HEK293 (cell line): ENCODE results near the gene PDZD8.

Experiments used
- CTCF ChIA-PET: fragments of 350-600 bp; formaldehyde crosslinking; extraction: SDS; loops from one replicate; lab custom pipeline; 2021; ENCODE audit warnings: antibody characterized with exemption; lab: Yijun Ruan, JAX
- POLR2A ChIA-PET: fragments of 300-600 bp; formaldehyde crosslinking; extraction: SDS; loops from one replicate; lab custom pipeline; 2020; ENCODE audit warnings: antibody characterized with exemption, inconsistent platforms; lab: Yijun Ruan, JAX
- H3K27ac ChIP-seq: fragments of 200-500 bp; sonication (Bioruptor generic); 2 replicates; pipeline ENCODE4 v1.5.1; 2014; ENCODE audit warnings: low read depth, low read length, control low read depth, inconsistent platforms; ENCODE audit errors: extremely low read depth
- H3K36me3 ChIP-seq, 2 experiments: fragments of 200-500 bp in 1 of 2; sonication (Bioruptor generic) in 1 of 2; 1 replicate in 1 of 2; 2 replicates in 1 of 2; pipeline ENCODE4 v1.5.1; 2014 to 2017; ENCODE audit warnings: inconsistent platforms in 2 of 2, low read length in 2 of 2; ENCODE audit not compliant: control insufficient read depth in 2 of 2, insufficient read depth in 1 of 2
- H3K4me1 ChIP-seq: fragments of 200-500 bp; sonication (Bioruptor generic); 2 replicates; pipeline ENCODE4 v1.5.1; 2014; ENCODE audit warnings: mild to moderate bottlenecking, low read length, inconsistent platforms; ENCODE audit not compliant: control insufficient read depth, insufficient read depth
- H3K4me3 ChIP-seq: 2 replicates; pipeline ENCODE4 v1.5.1; 2011; ENCODE audit warnings: low read depth, mild to moderate bottlenecking, control low read depth, low read length, moderate library complexity
- H3K9me3 ChIP-seq: fragments of 200-500 bp; sonication (Bioruptor generic); 2 replicates; pipeline ENCODE4 v1.5.1; 2014; ENCODE audit warnings: low read depth, low read length, inconsistent platforms; ENCODE audit not compliant: control insufficient read depth, insufficient read depth
- ATF2 ChIP-seq: fragments of 450-650 bp; formaldehyde crosslinking; IDR thresholded peaks from 2 replicates; pipeline ENCODE4 v1.5.1; 2016; ENCODE audit warnings: missing biosample characterization, missing genetic modification characterization, low read depth
- GLIS2 ChIP-seq: fragments of 450-650 bp; formaldehyde crosslinking; IDR thresholded peaks from 2 replicates; pipeline ENCODE4 v1.5.1; 2016; ENCODE audit warnings: missing biosample characterization, missing genetic modification characterization
- MYNN ChIP-seq: fragments of 450-650 bp; formaldehyde crosslinking; IDR thresholded peaks from 2 replicates; pipeline ENCODE4 v1.5.1; 2016; ENCODE audit warnings: missing biosample characterization, missing genetic modification characterization, borderline replicate concordance
- SP3 ChIP-seq: fragments of 450-650 bp; formaldehyde crosslinking; IDR thresholded peaks from 2 replicates; pipeline ENCODE4 v1.5.1; 2016; ENCODE audit warnings: missing biosample characterization, missing genetic modification characterization
- ZBTB8A ChIP-seq: fragments of 450-650 bp; formaldehyde crosslinking; IDR thresholded peaks from 2 replicates; pipeline ENCODE4 v1.5.1; 2016; ENCODE audit warnings: missing biosample characterization, missing genetic modification characterization
- ZNF112 ChIP-seq: fragments of 450-650 bp; formaldehyde crosslinking; IDR thresholded peaks from 2 replicates; pipeline ENCODE4 v1.5.0; 2017; ENCODE audit warnings: missing biosample characterization, missing genetic modification characterization
- ZNF202 ChIP-seq: fragments of 450-650 bp; formaldehyde crosslinking; IDR thresholded peaks from 2 replicates; pipeline ENCODE4 v1.5.1; 2016; ENCODE audit warnings: missing biosample characterization, missing genetic modification characterization, borderline replicate concordance
- ZNF214 ChIP-seq: fragments of 450-650 bp; formaldehyde crosslinking; IDR thresholded peaks from 2 replicates; pipeline ENCODE4 v1.5.1; 2017; ENCODE audit warnings: missing biosample characterization, mild to moderate bottlenecking, missing genetic modification characterization, borderline replicate concordance
- ZNF280C ChIP-seq: fragments of 450-650 bp; formaldehyde crosslinking; IDR thresholded peaks from 2 replicates; pipeline ENCODE4 v1.5.1; 2016; ENCODE audit warnings: missing biosample characterization, missing genetic modification characterization
- ZNF324 ChIP-seq: fragments of 450-650 bp; formaldehyde crosslinking; IDR thresholded peaks from 2 replicates; pipeline ENCODE4 v1.5.1; 2016; ENCODE audit warnings: missing biosample characterization, missing genetic modification characterization
- ZNF37A ChIP-seq: fragments of 450-650 bp; IDR thresholded peaks from 2 replicates; pipeline ENCODE4 v1.5.1; 2018; ENCODE audit warnings: missing biosample characterization, missing genetic modification characterization
- ZNF510 ChIP-seq: fragments of 450-650 bp; formaldehyde crosslinking; IDR thresholded peaks from 2 replicates; pipeline ENCODE4 v1.5.1; 2018; ENCODE audit warnings: mild to moderate bottlenecking, missing genetic modification characterization, missing biosample characterization; ENCODE audit not compliant: insufficient replicate concordance
- ZNF518A ChIP-seq: fragments of 450-650 bp; formaldehyde crosslinking; conservative IDR thresholded peaks from 2 replicates; pipeline ENCODE4 v1.5.1; 2016; ENCODE audit warnings: low read depth, missing biosample characterization, missing genetic modification characterization
- ZNF654 ChIP-seq: fragments of 450-650 bp; formaldehyde crosslinking; IDR thresholded peaks from 2 replicates; pipeline ENCODE4 v1.5.1; 2016; ENCODE audit warnings: low read depth, missing biosample characterization, missing genetic modification characterization
- ZNF670 ChIP-seq: fragments of 450-650 bp; formaldehyde crosslinking; IDR thresholded peaks from 2 replicates; pipeline ENCODE4 v1.5.1; 2016; ENCODE audit warnings: missing biosample characterization, missing genetic modification characterization, low read depth
- ZNF837 ChIP-seq: fragments of 450-650 bp; formaldehyde crosslinking; IDR thresholded peaks from 2 replicates; pipeline ENCODE4 v1.5.1; 2016; ENCODE audit warnings: missing biosample characterization, missing genetic modification characterization
- ZSCAN5A ChIP-seq: fragments of 450-650 bp; formaldehyde crosslinking; IDR thresholded peaks from 2 replicates; pipeline ENCODE4 v1.5.1; 2016; ENCODE audit warnings: missing biosample characterization, missing genetic modification characterization

PDZD8 gene

GRCh38 chr10:117339979-117340378, 35.3 kb downstream of the PDZD8 start:
- TF ChIP-seq ZNF518A (tag by site-specific recombination) (no peak), SP3 (tag by site-specific recombination) (no peak), ZNF202 (tag by site-specific recombination) (no peak), ZNF214 (no peak), ZNF670 (no peak), ZNF654 (tag by site-specific recombination) (no peak), ZNF112 (tag by site-specific recombination) (no peak), ATF2 (tag by site-specific recombination) (no peak), ZBTB8A (tag by site-specific recombination) (no peak), ZNF324 (no peak), ZNF837 (tag by site-specific recombination) (no peak), MYNN (tag by site-specific recombination) (no peak), GLIS2 (no peak), ZNF280C (tag by site-specific recombination) (no peak), ZSCAN5A (tag by site-specific recombination) (no peak), ZNF510 (no peak), ZNF37A (tag by site-specific recombination) (no peak)
- H3K36me3 ChIP-seq: peaks cover 0 to 11% of the 10 kb centered on the region in 2 experiments; a peak in 1 of 3 replicates
- H3K4me1 ChIP-seq: 0 out of 2 replicates have a peak, but pooled peaks cover 5% of the 10 kb centered on the region
- H3K27ac ChIP-seq: no peak overlapping the region
- ChIA-PET CTCF (interaction anchor here (0.5 kb wide), 2 partner anchors 81 to 102 kb away, joined by 3 to 5 read pairs; no protein-coding TSS in a partner anchor), POLR2A (no interaction called here)
- H3K9me3 ChIP-seq: no peaks in the 10 kb centered on the region
- H3K4me3 ChIP-seq: no peak overlapping the region
